ENCODE data around the gene SMARCB1. TPM values are rescaled to one million over a fixed set of nuclear protein-coding genes. Genes with fewer than 3 reads are reported as not detected.

SMARCB1 gene
- total and polyA plus RNA-seq, 2 of the 4 experiments (the other 2 are of a cell fraction): 110 to 159 TPM

- Histone ChIP-seq H4K5ac (ENCODE audit: low read depth, low read length) (no peak overlapping the region), H2BK120ac (ENCODE audit: low read depth, low read length) (no peak overlapping the region), H3K4ac (ENCODE audit: low read depth, low read length) (no peak overlapping the region), H3K4me3 (ENCODE audit: insufficient read depth, low read depth, low read length) (no peak overlapping the region), H2AFZ (replicated peaks; ENCODE audit: low read length, poor library complexity) (no peak overlapping the region), H3K18ac (ENCODE audit: low read depth, low read length) (no peak overlapping the region), H3K27me3 (ENCODE audit: control insufficient read depth, insufficient read depth, low read length) (no peaks in the 10 kb centered on the region), H3K9me3 (ENCODE audit: control insufficient read depth, insufficient read depth, low read length) (no peaks in the 10 kb centered on the region), H2BK15ac (ENCODE audit: low read depth, low read length) (no peak overlapping the region), H4K20me1 (ENCODE audit: insufficient read depth, low read length) (no peaks in the 10 kb centered on the region), H3K36me3 (ENCODE audit: control insufficient read depth, insufficient read depth, low read length) (peaks cover under 1% of the 10 kb centered on the region), H3K4me1 (ENCODE audit: control insufficient read depth, insufficient read depth, low read length) (no peaks in the 10 kb centered on the region), H3K56ac (ENCODE audit: extremely low read depth, insufficient read depth, low read length) (no peak overlapping the region), H3K9ac (ENCODE audit: low read depth, low read length) (no peak overlapping the region), H2BK5ac (ENCODE audit: low read depth, low read length, poor library complexity, severe bottlenecking) (no peak overlapping the region), H2BK20ac (ENCODE audit: low read depth, low read length) (no peak overlapping the region), H2AK9ac (replicated peaks; ENCODE audit: low read depth, low read length, poor library complexity) (no peak overlapping the region), H2AK5ac (ENCODE audit: low read depth, low read length) (no peak overlapping the region), H3K27ac (ENCODE audit: insufficient read depth, low read length) (no peak overlapping the region), H3K14ac (replicated peaks; ENCODE audit: low read depth, low read length) (no peak overlapping the region), H3K4me2 (ENCODE audit: low read depth, low read length) (no peak overlapping the region), H4K91ac (ENCODE audit: insufficient read depth, low read depth, low read length) (no peak overlapping the region), H3K79me1 (ENCODE audit: low read depth in 1 of 2, low read length in 2 of 2) (no peaks in the 10 kb centered on the region), H3K23ac (ENCODE audit: low read depth, low read length) (no peak overlapping the region), H3K9me1 (ENCODE audit: insufficient read depth, low read length) (peaks cover 8% of the 10 kb centered on the region; the same call in 1 of the 2 replicates), H4K8ac (ENCODE audit: low read depth in 2 of 2, low read length in 2 of 2) (no peak overlapping the region)
- BruUV-seq (replicated peaks): no TSS peak
- POLR2A ChIA-PET (ENCODE audit: unreplicated experiment): no interaction called here
- ATAC-seq (ENCODE audit: low read depth): no peak
- no peak for TF ChIP-seq CHD1 (IDR thresholded peaks at IDR 0.05; ENCODE audit: low read depth, low read length)
- no peak for TF ChIP-seq NFE2L2 (IDR thresholded peaks at IDR 0.05; ENCODE audit: low read depth, low read length)
- TF ChIP-seq POLR2A (IDR thresholded peaks at IDR 0.05; ENCODE audit: low read depth, low read length): no peak
- TF ChIP-seq FOS (IDR thresholded peaks at IDR 0.05; ENCODE audit: low read depth, low read length): no peak
- no peak for TF ChIP-seq MAZ (IDR thresholded peaks at IDR 0.05; ENCODE audit: borderline replicate concordance, low read depth, low read length)
- TF ChIP-seq RAD21 (IDR thresholded peaks at IDR 0.05; ENCODE audit: low read length): no peak
- TF ChIP-seq BHLHE40 (IDR thresholded peaks at IDR 0.05; ENCODE audit: low read depth, low read length): no peak
- TF ChIP-seq, protein P1, sequence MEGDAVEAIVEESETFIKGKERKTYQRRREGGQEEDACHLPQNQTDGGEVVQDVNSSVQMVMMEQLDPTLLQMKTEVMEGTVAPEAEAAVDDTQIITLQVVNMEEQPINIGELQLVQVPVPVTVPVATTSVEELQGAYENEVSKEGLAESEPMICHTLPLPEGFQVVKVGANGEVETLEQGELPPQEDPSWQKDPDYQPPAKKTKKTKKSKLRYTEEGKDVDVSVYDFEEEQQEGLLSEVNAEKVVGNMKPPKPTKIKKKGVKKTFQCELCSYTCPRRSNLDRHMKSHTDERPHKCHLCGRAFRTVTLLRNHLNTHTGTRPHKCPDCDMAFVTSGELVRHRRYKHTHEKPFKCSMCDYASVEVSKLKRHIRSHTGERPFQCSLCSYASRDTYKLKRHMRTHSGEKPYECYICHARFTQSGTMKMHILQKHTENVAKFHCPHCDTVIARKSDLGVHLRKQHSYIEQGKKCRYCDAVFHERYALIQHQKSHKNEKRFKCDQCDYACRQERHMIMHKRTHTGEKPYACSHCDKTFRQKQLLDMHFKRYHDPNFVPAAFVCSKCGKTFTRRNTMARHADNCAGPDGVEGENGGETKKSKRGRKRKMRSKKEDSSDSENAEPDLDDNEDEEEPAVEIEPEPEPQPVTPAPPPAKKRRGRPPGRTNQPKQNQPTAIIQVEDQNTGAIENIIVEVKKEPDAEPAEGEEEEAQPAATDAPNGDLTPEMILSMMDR (conservative IDR thresholded peaks at IDR 0.05; ENCODE audit: low read depth, low read length): no peak
- no peak for TF ChIP-seq CEBPB (IDR thresholded peaks at IDR 0.05; ENCODE audit: low read depth, low read length)
- no peak for TF ChIP-seq RCOR1 (IDR thresholded peaks at IDR 0.05; ENCODE audit: insufficient replicate concordance, low read length)
- TF ChIP-seq MAFK (IDR thresholded peaks at IDR 0.05; ENCODE audit: low read depth, low read length): no peak
- no peak for TF ChIP-seq SMC3 (IDR thresholded peaks at IDR 0.05; ENCODE audit: low read depth, low read length)
- TF ChIP-seq, protein P2, sequence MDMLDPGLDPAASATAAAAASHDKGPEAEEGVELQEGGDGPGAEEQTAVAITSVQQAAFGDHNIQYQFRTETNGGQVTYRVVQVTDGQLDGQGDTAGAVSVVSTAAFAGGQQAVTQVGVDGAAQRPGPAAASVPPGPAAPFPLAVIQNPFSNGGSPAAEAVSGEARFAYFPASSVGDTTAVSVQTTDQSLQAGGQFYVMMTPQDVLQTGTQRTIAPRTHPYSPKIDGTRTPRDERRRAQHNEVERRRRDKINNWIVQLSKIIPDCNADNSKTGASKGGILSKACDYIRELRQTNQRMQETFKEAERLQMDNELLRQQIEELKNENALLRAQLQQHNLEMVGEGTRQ (IDR thresholded peaks at IDR 0.05; ENCODE audit: low read depth, low read length): no peak
- TF ChIP-seq MXI1 (IDR thresholded peaks at IDR 0.05; ENCODE audit: borderline replicate concordance, low read depth, low read length): no peak
- TF ChIP-seq RFX5 (IDR thresholded peaks at IDR 0.05; ENCODE audit: low read depth, low read length): no peak
- TF ChIP-seq, protein P3, sequence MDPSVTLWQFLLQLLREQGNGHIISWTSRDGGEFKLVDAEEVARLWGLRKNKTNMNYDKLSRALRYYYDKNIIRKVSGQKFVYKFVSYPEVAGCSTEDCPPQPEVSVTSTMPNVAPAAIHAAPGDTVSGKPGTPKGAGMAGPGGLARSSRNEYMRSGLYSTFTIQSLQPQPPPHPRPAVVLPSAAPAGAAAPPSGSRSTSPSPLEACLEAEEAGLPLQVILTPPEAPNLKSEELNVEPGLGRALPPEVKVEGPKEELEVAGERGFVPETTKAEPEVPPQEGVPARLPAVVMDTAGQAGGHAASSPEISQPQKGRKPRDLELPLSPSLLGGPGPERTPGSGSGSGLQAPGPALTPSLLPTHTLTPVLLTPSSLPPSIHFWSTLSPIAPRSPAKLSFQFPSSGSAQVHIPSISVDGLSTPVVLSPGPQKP (IDR thresholded peaks at IDR 0.05; ENCODE audit: borderline replicate concordance, low read depth, low read length): no peak
- DNase-seq: no peak
- dilution Hi-C loops (cut with HindIII; ENCODE audit: low sequenced_read_pairs, unreplicated experiment) (no loop called here), intact Hi-C loops (cut with micrococcal nuclease) (no loop called here), in situ Hi-C loops (cut with MboI; ENCODE audit: low sequenced_read_pairs) (loop anchor here (5.0 kb wide), 1 partner anchor 60 kb away; no protein-coding TSS in a partner anchor)
- 86% methylated on average over 1 of the region's 8 CpGs; no CpG with 5 or more reads in 1 of the 2 experiments for WGBS, 2 experiments (ENCODE audit: extremely low coverage in 2 of 2, insufficient read length in 1 of 2)
- CTCF ChIA-PET: no interaction called here
Measured at GRCh38 chr22:23877566-23877965, 90.8 kb downstream of the SMARCB1 start.
